ENCODE results near the gene IL23R.

DNA sequence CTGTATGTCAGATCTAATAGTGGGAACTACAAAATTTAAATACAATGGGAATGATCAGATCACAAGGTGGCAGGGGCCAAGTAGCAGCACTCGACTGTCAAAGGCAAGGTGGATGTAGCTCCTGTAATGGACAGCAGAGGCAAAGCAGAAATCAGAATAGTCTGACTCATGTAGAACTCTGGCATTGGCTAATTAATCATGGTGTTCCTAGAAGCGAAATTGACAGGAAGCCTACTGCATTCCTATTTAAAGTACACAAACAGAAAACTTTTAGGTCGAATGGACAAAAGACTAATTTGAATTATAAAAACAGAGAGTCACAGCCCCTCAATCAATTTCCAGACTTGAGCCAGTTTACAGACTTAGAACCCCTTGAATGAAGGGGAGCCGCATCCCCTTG lies 124.0 kb downstream of the IL23R start:
- TF ChIP-seq YY1 (IDR thresholded peaks at IDR 0.05; ENCODE audit: insufficient read depth, insufficient read length), result no peak
- no peak for TF ChIP-seq ZNF274 (IDR thresholded peaks at IDR 0.05; ENCODE audit: low read depth, low read length)
- TF ChIP-seq SUZ12 (IDR thresholded peaks at IDR 0.05; ENCODE audit: extremely low read depth, insufficient read depth, insufficient read length), result no peak

All from NT2/D1 (cell line).